ENCODE data around the gene KITLG. TPM values are rescaled to one million over a fixed set of nuclear protein-coding genes. Genes with fewer than 3 reads are reported as not detected.
A peak's percentile ranks its signal among the peaks of the same experiment; 100 is the strongest.
"Not testable (repeated sequence)": the region's sequence is repeated elsewhere in the genome, so short reads cannot be mapped to it uniquely, and the experiment has no call there.

Gene KITLG
- polyA plus RNA-seq, 3 donors: 26.7 to 31.2 (median 27.5) TPM

DNA sequence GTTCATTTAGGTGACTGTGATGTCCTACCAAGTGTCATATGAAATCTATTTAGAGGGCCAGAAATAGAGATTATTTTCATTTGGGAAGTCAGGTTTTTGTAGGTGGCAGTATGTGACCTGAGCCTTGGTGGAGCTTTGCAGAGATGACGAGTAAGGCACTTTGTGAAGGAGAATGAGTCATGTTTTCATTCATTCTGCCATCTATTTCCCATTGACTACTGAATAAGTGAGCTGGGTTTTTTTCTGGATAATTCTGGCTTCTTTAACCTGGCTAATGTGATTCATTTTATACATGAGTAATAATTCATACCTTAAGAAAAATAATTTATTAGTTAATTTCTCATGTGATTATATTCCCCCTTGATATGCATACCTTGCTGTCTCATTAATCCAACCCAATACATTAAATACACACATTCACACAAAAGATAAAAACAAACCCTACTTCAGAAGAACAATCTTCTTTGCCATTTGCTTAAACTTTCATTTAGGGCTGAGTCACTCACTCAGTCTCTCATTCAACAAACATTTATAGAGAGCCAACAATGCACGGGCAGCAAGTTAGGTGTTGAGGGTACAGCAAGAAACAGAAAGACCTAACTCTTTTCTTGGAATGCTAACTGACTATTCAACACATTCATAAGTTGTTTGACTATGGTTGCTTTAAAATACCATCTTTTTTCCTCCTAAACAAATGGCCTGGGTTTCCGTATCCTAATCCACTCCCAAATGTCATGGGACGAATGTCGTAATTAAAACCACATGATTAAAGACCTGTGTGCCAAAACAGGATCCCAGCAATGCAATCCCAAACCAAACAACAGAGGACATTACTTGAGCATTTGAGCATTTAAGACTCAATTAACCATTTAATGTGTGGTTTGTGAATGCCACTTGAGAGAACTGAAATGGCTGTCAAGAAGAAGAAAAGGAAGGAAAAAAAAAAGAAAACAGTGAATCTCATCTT lies 78.0 kb downstream of the KITLG start:
- no peak for DNase-seq

GRCh38 chr12:88496891-88497371 lies 83.3 kb downstream of the KITLG start:
- DNase-seq: no peak

GRCh38 chr12:88496429-88496828 lies 83.8 kb downstream of the KITLG start:
- no peak for DNase-seq

DNA sequence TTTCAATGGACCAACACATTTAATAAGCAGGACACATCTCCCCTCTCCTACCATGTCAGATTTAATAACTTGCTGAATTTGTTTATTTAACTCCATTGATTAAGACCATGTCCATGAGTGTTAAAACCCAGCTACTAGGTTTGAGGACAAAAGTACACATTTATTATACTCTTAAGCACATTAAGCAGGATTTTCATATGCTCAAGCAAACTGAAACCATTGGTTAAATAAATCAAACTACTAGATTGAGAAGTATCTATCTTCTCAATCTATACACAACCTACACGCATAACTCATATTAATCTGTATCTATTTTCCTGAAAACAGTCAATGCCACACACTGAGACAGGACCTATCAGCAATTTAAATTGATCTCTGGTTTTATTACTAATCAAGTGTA lies 85.2 kb downstream of the KITLG start:
- DNase-seq: no peak

DNA sequence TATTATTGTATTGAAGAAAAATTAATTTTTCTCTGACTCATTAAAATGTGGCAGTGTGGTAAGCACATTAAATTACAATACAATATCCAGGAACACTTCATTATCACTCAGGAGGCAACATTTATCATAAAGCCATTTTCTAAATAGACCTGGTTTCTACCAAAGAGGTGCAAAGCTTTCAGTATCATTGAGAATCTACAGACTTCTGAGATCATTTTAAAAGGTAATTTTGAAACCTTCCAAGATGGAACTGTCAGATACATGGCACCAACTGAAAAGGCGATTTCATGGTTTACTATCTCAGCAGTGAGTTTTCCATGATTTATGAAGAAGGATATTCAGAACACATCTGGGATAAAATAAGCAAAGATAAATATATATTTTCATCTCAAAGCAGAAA lies 85.8 kb downstream of the KITLG start:
- DNase-seq: no peak

GRCh38 chr12:88493636-88494035 lies 86.6 kb downstream of the KITLG start:
- no peak for DNase-seq

GRCh38 chr12:88490425-88490824 lies 89.8 kb downstream of the KITLG start:
- DNase-seq: no peak

DNA sequence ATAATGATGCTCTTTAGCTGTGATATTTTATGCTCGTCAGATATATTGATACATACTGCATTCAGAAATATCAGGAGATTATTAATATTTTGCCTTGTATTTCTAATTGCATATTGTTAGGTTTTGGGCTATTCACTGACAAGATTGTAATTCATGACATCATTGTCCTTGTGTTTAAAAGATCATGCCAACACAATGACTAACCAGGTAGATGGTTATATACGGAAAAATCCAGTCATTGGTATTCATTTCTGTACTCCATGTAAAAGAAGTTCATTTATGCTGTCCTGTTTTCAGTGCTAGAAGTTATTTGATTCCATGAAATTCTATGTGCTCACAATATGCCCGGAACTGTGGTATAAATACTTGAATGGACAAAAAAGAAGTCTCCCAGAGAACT lies 107.5 kb downstream of the KITLG start:
- no peak for DNase-seq

DNA sequence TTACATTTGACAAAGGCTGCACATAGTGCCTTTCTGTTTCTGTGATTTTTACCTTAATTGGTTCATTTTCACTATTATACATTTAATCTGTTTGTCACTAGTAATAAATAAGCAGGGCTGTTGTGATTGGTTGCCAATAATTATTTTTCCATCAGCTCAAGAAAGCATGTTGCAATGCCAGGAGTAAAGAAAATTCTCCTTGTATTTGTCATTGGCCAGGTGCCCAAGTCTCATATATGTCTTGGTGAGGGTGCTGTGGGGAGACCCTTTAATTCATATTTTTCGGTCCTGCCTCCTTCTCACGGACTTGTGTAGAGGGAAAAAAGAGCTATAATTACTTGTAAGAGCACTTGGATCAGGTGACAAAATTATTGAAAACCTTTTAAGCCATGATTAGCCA lies 108.0 kb downstream of the KITLG start:
- no peak for DNase-seq

GRCh38 chr12:88471331-88472045 lies 108.8 kb downstream of the KITLG start:
- DNase-seq: no peak

- no peak for DNase-seq
Observed at GRCh38 chr12:88469154-88469553, 111.1 kb downstream of the KITLG start.

GRCh38 chr12:88468581-88468980 lies 111.7 kb downstream of the KITLG start:
- no peak for DNase-seq

GRCh38 chr12:88466708-88467107 lies 113.6 kb downstream of the KITLG start:
- not testable (repeated sequence) for DNase-seq

DNA sequence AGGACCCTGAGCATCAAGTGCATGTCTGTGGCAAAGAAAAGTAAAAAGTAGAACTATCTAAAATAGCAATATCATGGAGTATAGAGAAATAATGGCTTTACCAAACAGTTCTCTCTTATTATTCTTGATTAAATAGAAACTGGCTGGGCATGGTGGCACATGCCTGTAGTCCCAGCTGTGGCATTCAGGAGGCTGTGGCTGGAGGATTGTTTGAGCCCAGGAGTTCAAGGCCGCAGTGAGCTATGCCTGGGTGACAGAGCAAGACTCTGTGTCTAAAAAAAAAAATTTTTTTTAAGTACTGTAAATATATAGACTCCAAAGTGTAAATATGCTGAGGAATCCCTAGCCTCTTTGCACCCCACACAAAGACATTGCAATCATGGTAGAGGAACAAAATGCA lies 121.9 kb downstream of the KITLG start:
- DNase-seq: no peak

GRCh38 chr12:88453323-88453722 lies 126.9 kb downstream of the KITLG start:
- DNase-seq: no peak

DNA sequence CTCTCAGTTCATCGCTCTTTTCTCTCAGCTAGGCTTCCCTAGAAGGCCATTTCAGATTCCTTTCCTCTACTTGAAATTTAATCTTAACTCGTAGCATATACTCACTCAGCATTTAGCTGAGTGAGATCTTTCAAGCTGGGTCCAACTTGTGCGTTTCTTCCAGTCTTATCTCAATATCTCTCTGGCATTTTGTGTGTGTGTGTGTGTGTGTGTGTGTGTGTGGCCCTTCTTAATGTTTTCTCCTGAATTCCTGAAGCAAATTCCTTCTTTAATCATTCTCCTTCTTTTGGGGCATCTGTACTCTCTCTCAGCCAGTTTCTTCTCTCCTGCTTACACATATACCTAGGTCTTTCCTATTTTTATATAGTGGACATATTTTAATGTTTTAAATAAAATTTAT lies 129.1 kb downstream of the KITLG start:
- DNase-seq: no peak

DNA sequence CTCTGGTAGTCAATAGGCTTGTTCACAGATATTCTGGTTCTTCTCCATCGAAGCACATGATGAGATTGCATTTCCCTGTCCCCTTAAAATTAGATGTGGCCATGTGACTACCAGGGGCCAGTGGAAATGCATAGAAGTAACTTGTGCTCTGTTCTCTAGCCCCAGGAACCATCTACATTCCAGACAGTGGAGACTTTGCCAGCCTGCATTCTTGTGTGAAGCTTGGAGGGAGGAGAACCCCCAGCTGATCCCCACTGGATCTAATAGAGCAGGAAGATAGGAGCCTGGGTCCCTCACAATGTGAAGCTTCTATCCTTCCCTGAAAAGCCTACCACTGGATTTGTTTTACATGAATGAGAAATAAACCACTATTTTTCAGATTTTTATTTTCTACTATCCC lies 130.1 kb downstream of the KITLG start:
- no peak for DNase-seq

GRCh38 chr12:88448337-88448915 lies 131.8 kb downstream of the KITLG start:
- peak; percentile 31 for DNase-seq

- no peak for DNase-seq
Observed at GRCh38 chr12:88445705-88446394, 134.4 kb downstream of the KITLG start.

GRCh38 chr12:88444481-88444880 lies 135.8 kb downstream of the KITLG start:
- DNase-seq: no peak
